ENCODE measurements around the gene SLF1.

The SLF1 gene

GRCh38 chr5:94667937-94668336, 49.5 kb downstream of the SLF1 start:
- DNase-seq = no peak

GRCh38 chr5:94670726-94671125, 52.3 kb downstream of the SLF1 start:
- no peak for DNase-seq

DNA sequence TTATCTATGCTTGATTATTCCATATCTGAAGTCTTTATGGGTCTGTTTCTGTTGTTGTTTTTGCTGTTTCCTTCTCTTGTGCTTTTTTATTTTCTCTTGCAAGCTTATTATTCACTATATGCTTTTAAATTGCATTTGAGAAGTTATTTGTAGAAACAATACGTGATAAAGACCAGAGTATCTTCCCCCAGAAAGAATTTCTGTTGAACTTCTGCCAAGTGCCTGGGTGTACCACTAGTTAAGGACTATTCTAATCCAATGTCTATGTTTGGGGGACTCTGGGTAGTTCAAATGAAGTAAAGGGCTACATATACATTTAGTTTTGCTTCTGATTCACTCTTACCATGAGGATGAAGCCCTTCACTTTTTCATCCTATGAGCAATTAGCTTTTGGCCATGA, 54.3 kb downstream of the SLF1 start:
- no peak for DNase-seq

DNA sequence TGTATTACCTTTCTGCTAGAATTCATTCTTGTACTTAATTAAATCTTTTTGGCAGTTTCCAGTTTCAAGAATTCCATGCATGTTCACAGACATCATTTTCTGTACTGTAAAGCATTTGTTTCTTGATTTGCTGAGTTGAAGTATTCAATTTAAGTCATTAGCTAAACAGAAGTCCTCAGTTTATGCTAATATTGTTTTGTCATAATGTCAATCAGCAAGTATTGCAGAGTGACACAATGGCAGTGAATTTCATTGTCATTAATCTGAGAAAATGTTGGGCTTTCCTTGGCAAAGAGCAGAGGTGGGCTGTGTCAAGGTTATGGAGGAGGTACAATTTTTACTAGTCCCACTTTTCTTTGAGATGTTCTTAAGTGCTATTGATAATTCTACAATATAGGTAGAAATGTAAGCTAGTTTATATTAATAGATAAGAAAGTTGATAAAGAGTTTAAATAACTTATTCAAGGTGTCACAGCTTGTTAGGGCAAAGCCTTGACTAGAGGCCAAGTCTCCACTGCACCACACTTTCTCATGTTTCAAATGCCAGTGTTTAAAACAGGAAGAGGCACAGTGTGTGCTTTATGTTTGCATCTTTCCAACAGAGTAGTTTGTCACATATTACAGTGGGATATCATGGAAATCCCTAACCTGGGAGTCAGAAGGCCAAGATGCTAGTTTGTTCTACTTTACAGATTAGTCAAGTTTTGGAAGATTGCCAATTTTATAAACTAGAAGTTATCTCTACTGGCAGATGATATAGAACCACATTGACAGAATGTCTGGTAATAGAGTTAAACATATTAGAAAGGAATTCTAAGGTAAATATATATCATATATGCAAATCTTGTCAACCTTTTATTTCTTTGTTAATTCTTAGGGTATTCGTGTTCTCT, 56.3 kb downstream of the SLF1 start:
- DNase-seq = no peak

DNA sequence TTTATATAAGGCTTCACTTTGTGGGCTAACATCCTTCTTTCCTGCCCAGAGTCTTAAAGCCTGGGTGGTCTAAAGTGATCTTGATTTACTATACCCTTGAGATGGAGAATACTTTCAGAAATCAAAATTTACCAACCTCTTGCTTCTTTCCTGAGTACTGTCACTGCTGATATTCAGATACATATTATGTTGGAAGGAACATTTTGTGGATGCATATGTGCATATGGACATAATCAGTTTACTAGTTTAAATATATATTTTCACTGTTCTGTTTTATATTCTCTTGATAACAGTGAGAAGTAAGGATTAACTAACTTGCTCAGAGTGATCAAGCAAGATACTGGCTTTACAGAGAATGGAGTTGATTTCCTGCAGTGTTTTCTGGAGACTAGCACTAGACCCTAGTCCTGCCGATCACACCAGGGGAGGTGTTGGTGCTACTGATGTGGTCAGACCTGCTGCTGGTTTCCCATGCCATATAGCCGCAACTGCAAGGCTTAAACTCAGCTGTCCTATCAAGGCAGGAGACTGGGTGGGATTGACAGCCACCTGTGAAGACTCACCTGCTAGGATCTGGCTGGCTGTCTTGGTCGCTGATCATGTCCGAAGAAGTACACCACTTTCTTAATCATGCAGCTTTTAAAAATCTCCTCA, 57.6 kb downstream of the SLF1 start:
- DNase-seq = no peak

DNA sequence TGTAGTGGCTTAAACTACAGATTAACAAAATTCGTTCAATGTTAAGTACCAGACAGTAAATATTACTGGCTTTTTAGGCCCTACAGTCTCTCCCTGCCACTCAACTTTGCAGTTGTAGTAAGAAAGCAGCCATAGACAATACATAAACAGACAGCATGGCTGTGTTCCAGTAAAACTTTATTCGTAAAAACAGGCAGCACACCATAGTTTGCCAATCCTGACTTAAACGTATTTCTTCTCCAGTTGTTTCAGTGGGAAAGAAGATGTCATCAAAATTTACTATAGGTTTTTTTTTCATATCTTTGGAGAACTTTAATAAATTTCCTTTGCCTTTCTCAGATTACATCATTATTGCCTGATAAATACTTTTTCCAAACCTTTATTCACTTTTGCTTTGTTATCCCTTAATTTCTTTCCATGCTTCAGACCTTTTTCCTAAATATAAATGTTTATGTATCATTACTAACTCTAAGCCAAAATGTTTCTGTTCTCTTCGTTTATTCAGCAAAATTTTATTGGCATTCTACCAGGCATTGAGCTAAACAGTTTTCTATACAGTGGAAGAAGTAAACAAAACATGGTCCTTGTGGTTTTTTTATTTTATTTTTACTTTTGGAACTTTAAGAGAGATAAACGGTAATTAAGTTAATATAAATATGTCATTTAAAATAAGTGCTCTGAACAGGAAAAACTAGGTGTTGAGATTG, 64.5 kb downstream of the SLF1 start:
- no peak for DNase-seq

- DNase-seq = no peak
Measured at GRCh38 chr5:94689908-94690307, 71.4 kb downstream of the SLF1 start.

DNA sequence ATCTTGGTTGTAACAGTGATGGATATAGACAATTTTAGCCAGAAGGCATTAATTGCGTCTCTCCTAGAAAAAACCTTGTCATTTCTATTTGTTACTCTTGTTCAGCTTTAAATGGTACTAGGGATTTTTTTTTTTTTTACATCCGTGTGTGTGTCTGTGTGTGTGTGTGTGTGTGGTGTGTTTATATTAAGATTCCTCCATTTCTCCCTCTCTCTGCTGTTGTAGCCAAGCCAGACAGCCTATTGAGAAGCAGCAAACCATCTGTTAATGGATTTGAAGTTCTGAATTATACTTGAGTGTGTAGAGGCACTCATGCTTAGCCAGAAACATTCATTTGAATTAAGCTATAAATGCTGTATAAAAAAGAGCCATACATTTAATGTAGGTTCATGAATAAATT, 72.3 kb downstream of the SLF1 start:
- DNase-seq = no peak

GRCh38 chr5:94691291-94691690, 72.8 kb downstream of the SLF1 start:
- DNase-seq = no peak

GRCh38 chr5:94691949-94692348, 73.5 kb downstream of the SLF1 start:
- DNase-seq = no peak

DNA sequence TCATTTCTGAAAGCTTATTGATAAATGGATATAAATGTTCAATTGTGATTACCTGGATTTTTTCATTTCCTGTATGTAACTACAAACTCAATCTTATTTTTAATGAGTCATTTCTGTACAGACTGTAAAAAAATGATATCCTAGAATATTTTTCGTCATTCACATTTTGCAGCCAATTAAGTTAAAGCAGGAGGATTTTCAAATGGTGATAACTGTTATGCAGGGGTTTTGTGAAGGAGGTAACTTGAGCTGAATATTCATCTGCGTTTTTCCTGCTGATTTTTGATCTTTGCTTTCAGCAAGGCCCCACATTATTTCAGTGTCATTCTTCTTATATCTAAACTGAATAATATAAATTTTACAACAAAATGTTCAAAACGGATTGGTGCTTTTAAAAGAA, 74.1 kb downstream of the SLF1 start:
- DNase-seq = no peak

GRCh38 chr5:94693043-94693822, 74.8 kb downstream of the SLF1 start:
- DNase-seq = no peak

GRCh38 chr5:94693845-94694370, 75.4 kb downstream of the SLF1 start:
- no peak for DNase-seq

- DNase-seq = no peak
Measured at GRCh38 chr5:94694671-94695070, 76.2 kb downstream of the SLF1 start.

GRCh38 chr5:94698197-94698596, 79.7 kb downstream of the SLF1 start:
- no peak for DNase-seq

GRCh38 chr5:94699562-94699961, 81.1 kb downstream of the SLF1 start:
- DNase-seq = no peak

DNA sequence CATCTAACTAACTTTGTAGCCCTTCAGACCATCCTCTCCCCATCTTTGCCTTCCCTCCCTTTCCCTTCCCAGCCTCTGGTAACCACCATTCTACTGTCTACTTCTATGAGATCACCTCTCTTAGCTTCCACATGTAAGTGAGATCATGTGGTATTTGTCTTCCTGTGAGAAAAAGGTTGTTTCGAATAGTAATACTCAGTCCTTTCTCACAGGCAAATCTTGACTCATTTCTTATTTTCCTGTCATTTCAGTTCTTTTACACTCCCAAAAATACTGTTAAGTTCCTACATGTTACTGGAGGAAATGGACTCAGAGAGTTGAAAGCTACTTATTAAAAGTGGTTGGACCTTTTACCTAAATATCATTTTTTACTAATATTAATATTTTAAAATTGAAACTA, 82.1 kb downstream of the SLF1 start:
- DNase-seq = no peak

- no peak for DNase-seq
Measured at GRCh38 chr5:94702729-94703128, 84.3 kb downstream of the SLF1 start.

DNA sequence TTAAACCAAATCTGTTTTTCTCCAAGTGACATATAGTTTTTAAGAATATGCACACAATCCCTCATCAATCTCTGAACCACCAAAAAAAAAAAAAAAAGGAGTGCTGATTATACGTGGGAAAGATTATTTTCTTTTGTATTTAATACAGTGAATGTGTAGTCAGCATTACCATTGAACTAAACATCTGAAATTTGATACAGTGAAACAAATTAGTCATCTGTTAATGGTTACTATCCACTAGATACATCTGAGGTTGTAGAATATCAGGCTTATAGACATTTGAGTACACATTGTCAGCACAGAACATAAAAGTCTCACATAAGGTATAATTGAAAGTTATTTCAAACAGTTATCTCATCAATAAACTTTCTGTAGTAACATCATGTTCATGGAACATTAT, 87.0 kb downstream of the SLF1 start:
- no peak for DNase-seq

DNA sequence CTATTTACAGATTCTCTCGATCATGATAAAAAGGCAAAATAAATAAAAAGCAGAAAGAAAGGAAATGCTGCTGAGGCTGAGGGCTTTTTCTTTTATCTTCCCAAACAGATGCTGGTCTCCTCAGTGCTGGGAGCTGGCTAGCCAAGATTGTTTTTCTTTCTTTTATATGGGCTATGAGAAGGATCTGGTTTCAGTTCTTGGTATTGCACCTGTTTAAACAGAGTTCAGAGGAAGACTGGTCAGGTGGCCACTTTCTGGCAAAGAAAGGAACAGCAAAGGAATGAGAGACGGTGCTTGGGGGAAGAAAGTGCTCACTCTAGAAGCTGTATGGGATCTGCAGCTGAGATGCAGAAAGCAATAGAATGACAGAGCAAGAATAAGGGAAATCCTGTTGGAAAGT, 88.9 kb downstream of the SLF1 start:
- DNase-seq = no peak

- no peak for DNase-seq
Measured at GRCh38 chr5:94709277-94709676, 90.8 kb downstream of the SLF1 start.

GRCh38 chr5:94711785-94712184, 93.3 kb downstream of the SLF1 start:
- DNase-seq = no peak

DNA sequence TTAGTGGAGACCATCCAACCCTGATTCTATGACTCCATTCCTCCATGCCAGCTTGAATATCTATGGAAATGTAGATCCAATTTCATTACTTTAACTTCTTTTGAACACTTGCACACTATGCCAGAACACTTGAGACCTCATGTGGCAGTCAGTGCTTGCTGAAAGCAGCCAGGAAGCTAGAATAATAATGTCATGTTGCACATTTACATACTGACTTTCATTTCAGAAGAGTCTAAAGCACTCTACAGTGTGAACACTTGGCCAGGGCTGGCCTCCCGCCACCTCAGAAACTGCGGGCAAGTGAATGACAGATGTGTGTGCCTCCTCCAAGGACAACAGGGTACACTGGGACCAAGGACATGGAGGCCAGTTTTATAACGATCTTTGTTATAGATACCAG, 97.3 kb downstream of the SLF1 start:
- no peak for DNase-seq
